ENCODE results near the gene KLHDC8A. TPM values are rescaled to one million over a fixed set of nuclear protein-coding genes. Genes with fewer than 3 reads are reported as not detected.

Gene KLHDC8A
- total RNA-seq, 1 experiment from 2014 or later = not detected

- Histone ChIP-seq H3K27ac (ENCODE audit: low read depth, low read length, poor library complexity, severe bottlenecking) (no peak overlapping the region), H3K9me3 (ENCODE audit: low read depth, low read length, poor library complexity, severe bottlenecking) (no peaks in the 10 kb centered on the region), H3K27me3 (replicated peaks; ENCODE audit: insufficient read depth, low read depth, low read length, poor library complexity) (no peaks in the 10 kb centered on the region), H3K36me3 (ENCODE audit: insufficient read depth, low read length, poor library complexity, severe bottlenecking) (no peaks in the 10 kb centered on the region), H3K4me3 (ENCODE audit: low read depth, low read length, poor library complexity, severe bottlenecking) (no peak overlapping the region), H3K4me1 (ENCODE audit: insufficient read depth, low read length, poor library complexity, severe bottlenecking) (peaks cover 18% of the 10 kb centered on the region)
- POLR2A ChIA-PET (ENCODE audit: low non-redundant PET) = no interaction called here
- no peak for TF ChIP-seq EZH2 (IDR thresholded peaks at IDR 0.05; ENCODE audit: borderline replicate concordance, low read depth, low read length, poor library complexity, severe bottlenecking)
- no peak for TF ChIP-seq CTCF (conservative IDR thresholded peaks at IDR 0.05; ENCODE audit: low read depth, low read length)
- BruUV-seq (replicated peaks) = no TSS peak
- no peak for DNase-seq (ENCODE audit: low spot score)
- intact Hi-C loops (cut with micrococcal nuclease; ENCODE audit: unreplicated experiment) = no loop called here
- CTCF ChIA-PET = no interaction called here
Observed at GRCh38 chr1:205304695-205305070, 52.0 kb downstream of the KLHDC8A start.

GRCh38 chr1:205304046-205304694, 52.6 kb downstream of the KLHDC8A start:
- peaks cover 18% of the 10 kb centered on the region for H3K4me1 ChIP-seq (ENCODE audit: insufficient read depth, low read length, poor library complexity, severe bottlenecking)
- TF ChIP-seq EZH2 (IDR thresholded peaks at IDR 0.05; ENCODE audit: borderline replicate concordance, low read depth, low read length, poor library complexity, severe bottlenecking) = no peak
- no peak for TF ChIP-seq CTCF (conservative IDR thresholded peaks at IDR 0.05; ENCODE audit: low read depth, low read length)
- DNase-seq (ENCODE audit: low spot score) = no peak
- H3K27me3 ChIP-seq (replicated peaks; ENCODE audit: insufficient read depth, low read depth, low read length, poor library complexity) = no peaks in the 10 kb centered on the region
- intact Hi-C loops (cut with micrococcal nuclease; ENCODE audit: unreplicated experiment) = no loop called here
- no peak overlapping the region for H3K27ac ChIP-seq (ENCODE audit: low read depth, low read length, poor library complexity, severe bottlenecking)
- H3K36me3 ChIP-seq (ENCODE audit: insufficient read depth, low read length, poor library complexity, severe bottlenecking) = no peaks in the 10 kb centered on the region
- ChIA-PET POLR2A (ENCODE audit: low non-redundant PET) (no interaction called here), CTCF (no interaction called here)
- no peak overlapping the region for H3K4me3 ChIP-seq (ENCODE audit: low read depth, low read length, poor library complexity, severe bottlenecking)
- no peaks in the 10 kb centered on the region for H3K9me3 ChIP-seq (ENCODE audit: low read depth, low read length, poor library complexity, severe bottlenecking)
- BruUV-seq (replicated peaks) = no TSS peak

- ChIA-PET POLR2A (ENCODE audit: low non-redundant PET) (no interaction called here), CTCF (no interaction called here)
- no peak for DNase-seq (ENCODE audit: low spot score)
- no peaks in the 10 kb centered on the region for H3K27me3 ChIP-seq (replicated peaks; ENCODE audit: insufficient read depth, low read depth, low read length, poor library complexity)
- no peak overlapping the region for H3K4me3 ChIP-seq (ENCODE audit: low read depth, low read length, poor library complexity, severe bottlenecking)
- no peaks in the 10 kb centered on the region for H3K36me3 ChIP-seq (ENCODE audit: insufficient read depth, low read length, poor library complexity, severe bottlenecking)
- intact Hi-C loops (cut with micrococcal nuclease; ENCODE audit: unreplicated experiment) = no loop called here
- no TSS peak for BruUV-seq (replicated peaks)
- peaks cover 24% of the 10 kb centered on the region for H3K4me1 ChIP-seq (ENCODE audit: insufficient read depth, low read length, poor library complexity, severe bottlenecking)
- H3K27ac ChIP-seq (ENCODE audit: low read depth, low read length, poor library complexity, severe bottlenecking) = no peak overlapping the region
- no peaks in the 10 kb centered on the region for H3K9me3 ChIP-seq (ENCODE audit: low read depth, low read length, poor library complexity, severe bottlenecking)
- no peak for TF ChIP-seq CTCF (conservative IDR thresholded peaks at IDR 0.05; ENCODE audit: low read depth, low read length)
- TF ChIP-seq EZH2 (IDR thresholded peaks at IDR 0.05; ENCODE audit: borderline replicate concordance, low read depth, low read length, poor library complexity, severe bottlenecking) = no peak
Observed at GRCh38 chr1:205303247-205303888, 53.4 kb downstream of the KLHDC8A start.
